PC-9 (cell line): ENCODE results near the gene MYL4. TPM values are rescaled to one million over a fixed set of nuclear protein-coding genes. Genes with fewer than 3 reads are reported as not detected.

ENCODE experiments used
- BruUV-seq: library from RNA; stranded (reverse); fragments of 400-500 nt; replicated peaks from 2 replicates; lab custom pipeline; 2021; lab: Mats Ljungman, UMichigan
- CTCF ChIA-PET: fragments of 300-600 bp; sonication (Branson Sonifier 250); formaldehyde crosslinking; loops from one replicate; lab custom pipeline; 2022; ENCODE audit warnings: antibody characterized with exemption; lab: Charles Lee
- POLR2A ChIA-PET: fragments of 300-600 bp; sonication (Branson Sonifier 250); formaldehyde crosslinking; loops from one replicate; lab custom pipeline; 2022; ENCODE audit warnings: antibody characterized with exemption; ENCODE audit not compliant: unreplicated experiment; lab: Charles Lee
- DNase-seq, 2 experiments: peaks; one replicate each; pipeline versions ENCODE4 v3.0.0 to v3.0.0-alpha.2; 2015 to 2022; ENCODE audit warnings: mixed read lengths in 1 of 2
- H2AFZ ChIP-seq: fragments of 200-600 bp; sonication (generic); 2 replicates; pipeline ENCODE4 v1.8.1; 2017; ENCODE audit warnings: antibody characterized with exemption
- H3F3A ChIP-seq: fragments of 200-600 bp; sonication (generic); 2 replicates; pipeline ENCODE4 v1.8.1; 2017; ENCODE audit warnings: antibody characterized with exemption, mild to moderate bottlenecking, low read depth; ENCODE audit not compliant: insufficient read depth
- H3K27ac ChIP-seq: fragments of 200-600 bp; sonication (generic); 2 replicates; pipeline ENCODE4 v1.6.1; 2016; ENCODE audit warnings: mixed run types
- H3K27me3 ChIP-seq: fragments of 200-600 bp; sonication (generic); 2 replicates; pipeline ENCODE4 v1.6.1; 2016; ENCODE audit warnings: low read depth, mixed run types; ENCODE audit not compliant: insufficient read depth
- H3K36me3 ChIP-seq: fragments of 200-600 bp; sonication (generic); 2 replicates; pipeline ENCODE4 v1.6.1; 2016; ENCODE audit warnings: low read depth, mixed run types
- H3K4me1 ChIP-seq: fragments of 200-600 bp; sonication (generic); replicated peaks from 2 replicates; pipeline ENCODE4 v1.6.1; 2016; ENCODE audit warnings: mixed run types; ENCODE audit not compliant: insufficient read depth
- H3K4me2 ChIP-seq: fragments of 200-600 bp; sonication (generic); 2 replicates; pipeline ENCODE4 v1.6.1; 2017; ENCODE audit warnings: mixed run types
- H3K4me3 ChIP-seq: fragments of 200-600 bp; sonication (generic); 2 replicates; pipeline ENCODE4 v1.6.1; 2016; ENCODE audit warnings: mixed run types
- H3K79me2 ChIP-seq: fragments of 200-600 bp; sonication (generic); 2 replicates; pipeline ENCODE4 v1.6.1; 2017; ENCODE audit warnings: low read depth, mixed run types
- H3K9me2 ChIP-seq: fragments of 200-600 bp; sonication (generic); 2 replicates; pipeline ENCODE4 v1.8.1; 2017; ENCODE audit warnings: mild to moderate bottlenecking; ENCODE audit not compliant: insufficient read depth
- H3K9me3 ChIP-seq: fragments of 200-600 bp; sonication (generic); 2 replicates; pipeline ENCODE4 v1.8.1; 2016; ENCODE audit warnings: low read depth; ENCODE audit not compliant: insufficient read depth
- H4K20me1 ChIP-seq: fragments of 200-600 bp; sonication (generic); 2 replicates; pipeline ENCODE4 v1.8.1; 2017; ENCODE audit not compliant: insufficient read depth
- CTCF ChIP-seq: fragments of 200-600 bp; sonication (generic); conservative IDR thresholded peaks from 2 replicates; pipeline ENCODE4 v1.6.1; 2017; ENCODE audit warnings: mixed run types, antibody characterized with exemption, mild to moderate bottlenecking, moderate library complexity
- EZH2 ChIP-seq: fragments of 200-600 bp; sonication (generic); IDR thresholded peaks from 2 replicates; pipeline ENCODE4 v1.8.0; 2017; ENCODE audit warnings: antibody characterized with exemption, low read depth
- intact Hi-C: fragments of 100-400 bp; cut with micrococcal nuclease; formaldehyde crosslinking; loops from one replicate; pipeline ENCODE4 v1.10.0; 2022; ENCODE audit not compliant: unreplicated experiment
- total RNA-seq: library from RNA; stranded (reverse); gene quantifications from 2 replicates; pipeline ENCODE4 v1.2.3, GENCODE V29; 2021

The MYL4 gene
- total RNA-seq, 1 experiment from 2014 or later, result not detected

GRCh38 chr17:47203984-47204721 lies 5.0 kb upstream of the MYL4 start:
- intact Hi-C loops, result no loop called here

GRCh38 chr17:47204722-47205418 lies 4.3 kb upstream of the MYL4 start:
- Histone ChIP-seq H3K27me3 (no peaks in the 10 kb centered on the region), H3K79me2 (no peaks in the 10 kb centered on the region), H3K9me3 (no peaks in the 10 kb centered on the region), H2AFZ (peak overlapping the region; percentile 23; the same call in 1 of the 2 replicates), H3F3A (peaks cover 22% of the 10 kb centered on the region), H3K27ac (peak overlapping the region; percentile 80), H4K20me1 (no peaks in the 10 kb centered on the region), H3K4me1 (peaks cover 24% of the 10 kb centered on the region), H3K4me3 (no peak overlapping the region), H3K9me2 (no peaks in the 10 kb centered on the region; the same call in 1 of the 2 replicates), H3K4me2 (peak overlapping the region; percentile 46), H3K36me3 (no peaks in the 10 kb centered on the region)
- TF ChIP-seq CTCF (no peak), EZH2 (no peak)
- BruUV-seq, result no TSS peak
- DNase-seq, result peak; percentile 9 to 66
- ChIA-PET POLR2A (interaction anchor here (0.6 kb wide), 1 partner anchor 737 kb away, joined by 3 read pairs; the partner anchor contains the start of gene PNPO), CTCF (no interaction called here)
- intact Hi-C loops, result no loop called here

More at GRCh38 chr17:47203984-47204721, 5.0 kb upstream of the MYL4 start:
- no peaks in the 10 kb centered on the region; the same call in 1 of the 2 replicates for H3K9me2 ChIP-seq
- no peaks in the 10 kb centered on the region for H3K36me3 ChIP-seq
- POLR2A ChIA-PET, result interaction anchor here (0.6 kb wide), 1 partner anchor 14 kb away, joined by 3 read pairs; no protein-coding TSS in a partner anchor
- H3K27ac ChIP-seq, result peak overlapping the region; percentile 80
- no peak overlapping the region for H3K4me3 ChIP-seq
- no peaks in the 10 kb centered on the region for H4K20me1 ChIP-seq
- no peaks in the 10 kb centered on the region for H3K9me3 ChIP-seq
- H3K27me3 ChIP-seq, result no peaks in the 10 kb centered on the region
- no peak overlapping the region for H2AFZ ChIP-seq
- H3F3A ChIP-seq, result peaks cover 22% of the 10 kb centered on the region
- no TSS peak for BruUV-seq
- H3K4me1 ChIP-seq, result peaks cover 24% of the 10 kb centered on the region
- CTCF ChIA-PET, result no interaction called here
- H3K4me2 ChIP-seq, result peak overlapping the region; percentile 46; the same call in 1 of the 2 replicates
- no peak for DNase-seq
- TF ChIP-seq CTCF (no peak), EZH2 (no peak)
- H3K79me2 ChIP-seq, result no peaks in the 10 kb centered on the region

- no peaks in the 10 kb centered on the region for H3K79me2 ChIP-seq
- peaks cover 22% of the 10 kb centered on the region for H3F3A ChIP-seq
- intact Hi-C loops, result no loop called here
- BruUV-seq, result no TSS peak
- peak; percentile 90 to 95 for DNase-seq
- no peak overlapping the region for H3K4me3 ChIP-seq
- H3K36me3 ChIP-seq, result no peaks in the 10 kb centered on the region
- H3K9me3 ChIP-seq, result no peaks in the 10 kb centered on the region
- H2AFZ ChIP-seq, result peak overlapping the region; percentile 23; the same call in 1 of the 2 replicates
- H3K27me3 ChIP-seq, result no peaks in the 10 kb centered on the region
- no peaks in the 10 kb centered on the region for H4K20me1 ChIP-seq
- peak overlapping the region; percentile 80 for H3K27ac ChIP-seq
- TF ChIP-seq EZH2, result no peak
- TF ChIP-seq CTCF, result no peak
- peak overlapping the region; percentile 46 for H3K4me2 ChIP-seq
- CTCF ChIA-PET, result no interaction called here
- peaks cover 24% of the 10 kb centered on the region for H3K4me1 ChIP-seq
- H3K9me2 ChIP-seq, result no peaks in the 10 kb centered on the region; the same call in 1 of the 2 replicates
- POLR2A ChIA-PET, result interaction anchor here (0.6 to 0.7 kb wide), 3 partner anchors 614 to 1375 kb away, joined by 3 to 4 read pairs (median 3); partner anchors contain the start of gene PNPO
Measured at GRCh38 chr17:47205419-47205963, 3.7 kb upstream of the MYL4 start.
